ENCODE results near the gene PRICKLE2. TPM values are rescaled to one million over a fixed set of nuclear protein-coding genes. Genes with fewer than 3 reads are reported as not detected.

PRICKLE2 gene
- total RNA-seq, 1 donor from 2014 or later: 49.3 TPM

DNA sequence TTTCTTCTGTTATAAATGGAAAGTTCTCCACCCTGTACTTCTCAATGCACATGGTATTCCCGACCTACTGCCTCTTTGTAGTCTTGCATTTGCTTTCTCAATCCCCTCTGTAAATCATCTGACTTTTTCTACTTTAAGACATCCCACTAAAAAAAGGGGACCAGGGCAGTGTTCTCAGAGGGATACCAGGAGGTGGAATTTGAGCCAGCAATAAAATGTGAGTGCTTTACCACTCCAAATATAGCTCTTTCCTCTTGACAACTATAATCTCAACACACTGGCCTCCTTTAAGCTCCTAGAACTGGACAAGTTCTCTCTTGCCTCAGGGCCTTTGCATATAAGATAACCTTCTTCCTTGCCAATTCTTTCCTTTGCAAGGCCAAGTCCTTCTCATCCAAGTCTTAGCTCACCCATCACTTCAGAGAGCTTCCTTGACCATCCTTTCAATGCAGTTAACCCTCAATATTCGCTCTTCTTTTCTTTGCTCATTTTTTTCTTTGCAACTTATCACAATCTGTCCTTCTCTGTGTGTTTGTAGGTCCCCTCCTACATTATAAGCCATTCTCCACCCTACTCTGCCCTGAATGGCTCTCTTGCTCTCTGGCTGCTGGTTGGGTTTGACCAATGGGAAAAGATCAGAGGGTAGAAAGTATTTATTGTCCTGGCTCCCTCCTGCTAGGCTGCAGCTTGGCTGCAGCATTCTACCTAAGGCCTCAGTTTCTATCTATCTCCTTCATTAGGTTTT is 93.4 kb downstream of the PRICKLE2 start:
- peak; percentile 52 for DNase-seq

GRCh38 chr3:64130436-64130835 is 94.8 kb downstream of the PRICKLE2 start:
- DNase-seq: no peak

DNA sequence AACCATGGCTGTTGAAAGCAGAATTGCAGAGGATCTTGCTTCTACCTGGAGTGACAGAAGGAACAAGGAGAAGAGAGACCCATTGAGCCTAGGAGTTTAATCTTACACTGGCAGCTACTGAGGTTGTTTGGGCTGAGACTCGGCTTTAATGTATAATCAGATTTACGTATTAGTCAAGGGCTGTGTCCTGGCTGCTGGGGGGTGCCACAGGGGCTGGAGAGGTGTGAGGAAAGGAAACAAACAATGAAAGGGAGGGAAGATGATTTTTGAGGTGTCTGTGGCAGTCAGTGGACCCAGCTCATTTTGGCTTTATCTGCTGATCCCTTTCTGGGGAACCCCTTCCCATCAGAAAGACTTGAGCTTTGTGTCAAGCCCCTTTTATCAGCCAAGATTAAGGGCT is 95.7 kb downstream of the PRICKLE2 start:
- no peak for DNase-seq

GRCh38 chr3:64129106-64129505 is 96.2 kb downstream of the PRICKLE2 start:
- DNase-seq: no peak

DNA sequence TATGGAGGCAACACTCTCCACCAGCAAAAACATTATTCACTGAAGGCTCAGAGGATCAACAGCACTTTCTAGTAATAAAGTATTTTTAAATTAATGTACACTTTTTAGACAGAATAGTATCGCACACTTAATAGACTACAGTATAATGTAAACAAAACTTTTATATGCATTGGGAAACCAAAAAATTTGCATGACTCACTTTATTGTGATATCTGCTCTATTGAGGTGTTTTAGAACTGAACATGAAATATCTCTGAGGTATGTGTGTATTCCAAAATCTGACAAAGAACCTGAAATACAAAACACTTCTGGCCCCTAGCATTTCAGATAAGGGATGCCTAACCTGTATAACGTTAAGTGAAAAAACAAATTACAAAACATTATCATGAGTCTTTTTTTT is 99.7 kb downstream of the PRICKLE2 start:
- DNase-seq: no peak

- DNase-seq: no peak
Observed at GRCh38 chr3:64123931-64124330, 101.3 kb downstream of the PRICKLE2 start.

GRCh38 chr3:64122476-64122875 is 102.8 kb downstream of the PRICKLE2 start:
- no peak for DNase-seq

GRCh38 chr3:64121750-64122311 is 103.4 kb downstream of the PRICKLE2 start:
- no peak for DNase-seq

GRCh38 chr3:64120876-64121275 is 104.4 kb downstream of the PRICKLE2 start:
- DNase-seq: no peak

- no peak for DNase-seq
Observed at GRCh38 chr3:64117483-64117882, 107.8 kb downstream of the PRICKLE2 start.

DNA sequence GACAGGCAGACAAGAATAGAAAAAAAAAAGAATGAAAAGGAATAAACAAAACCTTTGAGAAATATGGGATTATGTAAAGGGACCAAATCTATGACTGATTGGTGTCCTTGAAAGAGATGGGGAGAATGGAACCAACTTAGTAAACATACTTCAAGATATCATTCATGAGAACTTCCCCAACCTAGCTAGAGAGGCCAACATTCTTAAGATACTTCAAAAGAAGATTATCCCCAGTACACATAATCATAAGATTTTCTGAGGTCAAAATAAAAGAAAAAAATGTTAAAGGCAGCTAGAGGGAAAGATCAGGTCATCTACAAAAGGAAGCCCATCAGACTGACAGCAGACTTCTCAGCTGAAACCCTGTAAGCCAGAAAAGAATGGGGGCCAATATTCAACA is 110.6 kb downstream of the PRICKLE2 start:
- DNase-seq: no peak

GRCh38 chr3:64111872-64112271 is 113.4 kb downstream of the PRICKLE2 start:
- no peak for DNase-seq

DNA sequence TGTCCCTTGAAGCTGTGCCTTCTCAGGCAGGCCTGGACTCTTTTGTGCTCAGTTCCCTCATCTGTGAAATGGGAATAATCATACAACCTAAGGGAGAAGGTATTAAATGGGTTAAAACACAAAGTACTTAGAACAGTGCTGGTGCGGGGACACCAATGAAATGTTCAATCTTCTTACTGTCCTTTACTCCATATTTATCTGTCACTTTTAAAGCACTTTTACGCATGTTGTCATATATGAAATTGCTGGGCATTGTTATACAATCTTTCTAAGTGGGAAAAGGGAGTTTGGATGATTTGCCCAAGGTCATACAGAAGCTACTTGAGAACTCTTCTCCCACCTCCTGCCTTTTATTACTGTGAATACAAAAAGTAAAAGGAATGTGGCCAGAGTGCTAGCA is 114.2 kb downstream of the PRICKLE2 start:
- DNase-seq: no peak

GRCh38 chr3:64110071-64110470 is 115.2 kb downstream of the PRICKLE2 start:
- no peak for DNase-seq

DNA sequence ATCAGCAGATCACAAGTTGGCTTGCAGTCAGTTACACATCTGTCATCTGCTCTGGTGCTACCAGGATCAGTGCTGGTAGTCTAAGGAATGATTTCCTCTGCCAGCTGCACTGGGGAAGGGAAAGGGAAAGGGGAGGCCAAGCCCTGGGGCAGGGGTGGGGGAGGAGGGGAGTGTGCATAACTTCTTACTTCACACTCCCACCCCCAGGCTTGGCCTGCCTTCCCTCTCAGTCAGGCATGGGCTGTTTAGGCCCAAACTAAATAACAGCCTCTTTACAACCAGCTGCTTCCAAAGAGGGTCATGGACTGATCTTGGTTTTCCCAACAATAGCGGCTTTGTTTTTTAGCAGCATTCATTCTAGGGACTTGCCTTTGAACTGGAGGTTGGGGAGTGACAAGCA is 115.8 kb downstream of the PRICKLE2 start:
- DNase-seq: peak; percentile 94

- DNase-seq: no peak
Observed at GRCh38 chr3:64108784-64109317, 116.4 kb downstream of the PRICKLE2 start.

DNA sequence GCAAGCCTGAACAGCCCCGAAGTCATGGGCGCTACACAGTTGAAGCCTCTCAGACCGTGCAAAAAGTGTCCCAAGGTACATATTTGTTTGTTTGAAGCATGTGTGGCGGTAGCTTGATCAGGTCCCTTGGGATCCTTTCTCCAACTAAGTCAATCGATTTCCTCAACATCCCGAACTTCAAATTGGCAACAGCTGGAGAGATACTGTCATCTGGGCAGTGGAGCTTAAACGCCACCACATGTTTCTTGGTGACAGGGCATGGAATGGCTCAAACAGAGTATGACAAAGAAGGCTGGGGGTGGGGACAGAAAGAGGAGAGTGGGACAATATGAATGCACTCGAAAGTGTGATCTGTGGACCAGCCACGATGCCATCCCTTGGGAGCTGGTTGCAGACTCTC is 117.0 kb downstream of the PRICKLE2 start:
- DNase-seq: no peak

DNA sequence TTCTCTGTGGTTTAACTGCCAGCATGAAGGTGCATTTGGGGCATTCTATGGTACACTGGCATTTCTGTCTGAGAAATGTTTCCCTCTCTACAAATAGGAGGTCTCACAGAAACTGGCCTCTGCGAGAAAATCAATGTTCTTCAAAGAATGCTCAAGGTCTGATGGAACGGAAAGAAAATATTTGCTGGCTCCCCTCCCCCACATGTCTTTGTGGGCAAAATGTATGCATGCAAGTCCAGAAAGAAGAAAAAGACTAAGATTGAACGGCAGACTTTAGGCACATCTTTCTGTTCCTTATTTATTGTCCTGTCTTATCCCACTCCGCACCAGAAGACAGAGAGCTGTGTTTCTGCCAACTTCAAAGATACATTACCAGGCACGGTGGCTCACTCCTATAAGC is 118.1 kb downstream of the PRICKLE2 start:
- DNase-seq: no peak

DNA sequence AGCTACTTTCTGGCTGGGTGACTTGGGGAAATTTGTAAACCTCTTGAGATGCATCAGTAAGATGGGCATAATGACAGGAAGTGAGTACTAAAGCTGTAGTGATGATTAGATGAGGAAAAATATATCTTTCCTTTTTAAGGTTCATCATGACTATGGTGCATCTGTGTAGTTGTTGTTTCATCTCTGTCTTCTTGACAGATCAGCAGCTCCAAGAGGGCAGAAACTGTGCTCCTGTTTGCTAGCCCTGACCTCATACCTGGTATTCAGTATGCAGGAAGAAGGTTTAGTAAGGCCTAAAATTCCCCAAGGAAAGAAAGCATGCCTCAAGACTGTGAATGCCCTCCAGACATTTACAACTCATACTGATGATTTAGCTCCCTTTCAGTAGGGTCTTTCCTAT is 119.5 kb downstream of the PRICKLE2 start:
- DNase-seq: no peak

- DNase-seq: no peak
Observed at GRCh38 chr3:64104691-64105111, 120.6 kb downstream of the PRICKLE2 start.

DNA sequence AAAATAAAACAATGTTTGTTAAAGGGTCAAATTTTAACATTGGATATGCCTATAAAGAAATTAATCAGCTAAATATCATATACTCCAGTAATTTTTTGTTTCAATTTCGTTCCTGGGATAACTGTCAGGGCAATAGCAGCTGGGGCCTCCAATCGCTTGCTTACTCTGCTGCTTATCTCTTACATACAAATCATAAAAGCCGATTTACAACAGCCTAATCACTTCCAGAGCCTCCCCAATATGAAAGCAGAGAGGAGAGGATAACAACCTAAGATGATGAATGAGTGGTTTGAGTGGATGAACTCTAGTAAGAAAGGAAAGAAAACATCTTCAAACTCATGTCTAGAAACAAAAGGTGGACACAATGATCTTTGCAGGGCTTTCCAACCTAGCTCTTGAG is 121.3 kb downstream of the PRICKLE2 start:
- no peak for DNase-seq

- no peak for DNase-seq
Observed at GRCh38 chr3:64103131-64103530, 122.1 kb downstream of the PRICKLE2 start.

DNA sequence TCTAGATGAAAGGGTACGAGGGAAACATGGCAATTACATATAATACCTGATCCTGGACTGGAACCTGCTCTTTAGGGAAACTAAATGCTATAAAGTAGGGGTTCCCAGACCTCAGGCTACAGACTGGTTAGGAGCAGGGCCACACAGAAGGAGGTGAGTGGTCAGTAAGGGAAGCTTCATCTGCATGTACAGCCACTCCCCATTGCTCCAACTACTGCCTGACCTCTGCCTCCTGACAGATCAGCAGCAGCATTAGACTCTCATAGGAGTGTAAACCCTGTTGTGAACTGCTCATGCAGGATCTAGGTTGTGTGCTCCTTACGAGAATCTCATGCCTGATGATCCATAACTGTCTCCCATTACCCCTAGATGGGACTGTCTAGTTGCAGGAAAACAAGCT is 123.1 kb downstream of the PRICKLE2 start:
- no peak for DNase-seq

- DNase-seq: no peak
Observed at GRCh38 chr3:64099316-64099715, 126.0 kb downstream of the PRICKLE2 start.

All from tongue (tissue), 2 donors.